Globus pallidus (tissue), 1 donor: ENCODE measurements around the gene ADAM12.
A peak's percentile ranks its signal among the peaks of the same experiment; 100 is the strongest.

Experiments used
- DNase-seq: peaks from one replicate; pipeline ENCODE4 v3.0.0-alpha.2; 2015; ENCODE audit warnings: low spot score

ADAM12 gene

DNA sequence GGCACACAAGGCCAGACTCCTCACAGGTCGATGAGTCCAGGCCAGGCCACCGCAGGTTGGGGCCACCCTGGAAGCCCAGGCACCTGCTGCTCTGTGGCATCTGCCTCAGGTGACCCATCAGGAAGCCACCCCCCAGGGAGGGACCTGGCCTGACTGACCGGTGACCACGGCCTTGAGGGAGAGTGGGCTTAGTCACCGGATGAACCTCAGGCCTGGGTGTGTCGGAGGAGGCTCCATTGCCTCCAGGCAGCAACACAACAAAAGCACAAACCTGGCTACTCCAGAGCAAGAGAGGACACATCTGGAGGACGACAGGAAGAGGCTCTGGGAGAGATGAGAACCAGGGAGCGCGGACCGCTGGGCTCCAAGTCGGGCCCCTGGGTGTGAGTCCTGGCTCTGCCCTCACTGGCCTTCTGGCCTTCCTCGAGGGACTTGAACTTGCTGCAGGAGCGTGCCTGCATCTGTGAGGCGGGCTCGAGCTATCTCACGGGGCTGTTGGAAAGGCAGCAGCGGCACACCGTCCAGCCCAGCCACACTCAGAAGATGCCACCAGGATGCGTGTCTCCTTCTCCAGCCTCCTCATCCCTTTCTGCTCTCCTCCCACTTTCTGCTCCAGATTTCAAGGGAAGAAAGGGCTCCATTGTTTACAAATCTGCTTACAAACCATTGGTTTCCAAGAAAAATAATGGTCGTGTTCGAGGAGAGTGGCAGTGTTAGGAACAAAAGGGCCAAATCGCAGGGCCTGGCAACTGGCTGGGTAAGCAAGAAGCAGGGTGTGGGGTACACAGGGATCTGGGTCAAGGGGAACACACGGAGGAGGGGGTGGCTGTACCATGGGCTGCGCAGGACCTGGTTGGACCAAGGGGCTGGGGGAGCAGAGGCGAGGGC is 152.9 kb downstream of the ADAM12 start:
- DNase-seq, result peak; percentile 69

DNA sequence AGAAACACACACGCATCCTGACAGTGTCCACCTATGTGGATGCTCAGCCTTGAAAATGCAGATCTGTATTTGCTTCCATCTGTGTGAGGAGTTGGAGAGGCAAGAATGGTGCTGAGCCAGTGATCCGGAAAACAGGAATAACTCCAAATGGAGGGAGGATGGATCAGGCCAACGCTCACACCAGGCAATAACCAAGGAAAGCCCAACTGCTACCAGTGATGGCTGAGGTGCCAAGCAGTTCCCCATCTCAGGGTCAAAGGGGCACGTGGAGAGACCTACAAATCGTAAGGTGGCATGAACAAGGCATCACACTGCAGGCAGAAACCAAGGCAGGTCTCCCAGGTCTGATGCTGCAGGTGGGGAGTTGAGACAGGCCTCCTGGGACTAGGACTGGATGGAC is 153.6 kb downstream of the ADAM12 start:
- no peak for DNase-seq

GRCh38 chr10:126233182-126234148 is 154.8 kb downstream of the ADAM12 start:
- no peak for DNase-seq

GRCh38 chr10:126230587-126230986 is 157.7 kb downstream of the ADAM12 start:
- DNase-seq, result no peak

- DNase-seq, result no peak
Observed at GRCh38 chr10:126229686-126230085, 158.6 kb downstream of the ADAM12 start.

DNA sequence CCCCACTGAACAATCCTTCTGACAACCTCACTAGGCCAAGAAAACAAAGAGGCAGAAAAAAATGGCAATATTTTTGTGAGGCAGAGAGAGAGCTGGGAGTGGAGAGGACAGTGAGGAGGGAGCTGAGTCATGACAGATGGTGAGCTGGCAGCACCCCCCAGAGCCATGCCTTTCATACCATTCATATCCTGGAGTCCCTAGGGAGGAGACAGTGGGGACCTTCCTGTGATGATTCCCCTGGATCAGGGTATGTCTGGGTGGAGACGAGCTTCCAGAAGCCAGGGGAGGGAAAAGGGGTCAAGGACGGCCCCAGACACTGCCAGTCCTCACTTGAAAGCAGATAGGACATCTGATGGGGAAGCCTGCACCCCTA is 160.5 kb downstream of the ADAM12 start:
- DNase-seq, result no peak

GRCh38 chr10:126226988-126227761 is 161.1 kb downstream of the ADAM12 start:
- no peak for DNase-seq

GRCh38 chr10:126226205-126226604 is 162.1 kb downstream of the ADAM12 start:
- no peak for DNase-seq

DNA sequence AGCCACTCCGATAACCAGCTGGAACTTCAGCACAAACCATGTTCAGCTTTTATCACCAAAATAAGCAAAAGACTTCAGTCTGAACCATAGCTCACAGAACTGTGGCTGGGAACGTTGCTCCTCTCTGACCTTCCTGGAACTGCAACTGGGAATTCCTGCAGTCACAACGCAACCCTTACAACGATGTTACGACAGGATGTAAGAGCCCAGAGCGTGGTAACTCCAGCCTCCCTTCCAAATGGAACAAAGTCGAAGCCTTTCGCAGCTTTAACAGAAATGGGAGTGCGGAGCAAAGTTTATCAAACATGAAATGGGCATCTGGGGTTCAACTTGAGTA is 162.6 kb downstream of the ADAM12 start:
- no peak for DNase-seq

DNA sequence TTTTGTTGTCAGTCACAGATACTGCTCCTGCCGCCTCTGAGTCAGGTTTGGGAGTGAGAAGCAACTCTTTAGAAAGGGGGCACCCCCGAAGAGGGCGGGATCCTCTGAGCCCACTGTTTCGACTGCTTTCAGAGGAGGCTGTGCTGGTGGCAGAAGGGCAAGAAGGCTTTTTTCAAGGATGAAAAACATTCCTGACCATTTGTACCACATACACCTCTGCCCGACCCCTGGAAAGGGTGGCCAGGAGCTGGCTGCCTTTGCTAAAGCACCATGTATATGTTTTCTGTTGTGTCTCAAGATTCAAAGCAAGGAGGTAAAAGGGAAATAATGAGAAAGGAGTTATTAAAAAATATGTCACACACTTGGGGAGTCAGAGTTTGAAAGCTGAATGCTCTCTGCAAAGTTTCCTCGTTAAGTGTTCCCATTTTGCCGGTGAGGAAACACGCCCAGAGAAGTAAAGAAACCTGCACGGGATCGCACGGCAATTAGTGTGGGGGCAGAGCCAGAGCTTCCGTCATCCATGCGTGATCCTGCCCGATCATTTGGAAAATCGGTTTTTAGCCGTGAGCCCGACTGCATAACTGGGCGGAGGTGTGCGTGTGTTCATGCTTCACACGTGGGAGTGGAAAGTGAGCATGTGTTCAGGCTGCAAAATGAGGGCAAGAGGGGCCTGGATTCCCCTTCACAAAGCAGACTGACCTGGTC is 163.2 kb downstream of the ADAM12 start:
- DNase-seq, result no peak

DNA sequence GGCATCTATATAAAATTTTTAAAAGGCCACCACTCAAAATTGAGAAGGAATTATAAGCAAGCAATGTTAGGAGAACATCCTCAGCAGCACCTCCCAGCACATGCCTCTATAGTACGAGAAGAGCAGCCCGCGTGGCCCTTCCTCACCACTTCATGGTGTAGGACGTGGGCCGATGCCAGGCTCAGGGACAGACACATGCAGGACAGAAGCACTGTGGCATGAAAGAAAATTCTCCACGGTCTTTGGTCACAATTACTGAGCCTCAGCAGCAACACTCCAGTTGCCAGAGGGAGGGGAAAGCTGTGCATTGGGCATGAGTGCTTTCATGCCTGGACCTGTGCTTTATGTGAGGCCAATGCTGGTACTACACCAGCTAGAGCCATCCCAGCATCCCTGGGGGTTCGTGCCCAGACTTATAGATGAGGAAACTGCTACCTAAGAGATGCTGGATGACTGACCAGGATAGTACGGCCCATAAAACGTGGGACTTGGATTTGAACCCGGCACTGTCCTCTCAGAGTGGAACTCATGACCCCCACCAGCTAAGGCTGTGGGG is 164.7 kb downstream of the ADAM12 start:
- no peak for DNase-seq

- no peak for DNase-seq
Observed at GRCh38 chr10:126222736-126223511, 165.4 kb downstream of the ADAM12 start.

DNA sequence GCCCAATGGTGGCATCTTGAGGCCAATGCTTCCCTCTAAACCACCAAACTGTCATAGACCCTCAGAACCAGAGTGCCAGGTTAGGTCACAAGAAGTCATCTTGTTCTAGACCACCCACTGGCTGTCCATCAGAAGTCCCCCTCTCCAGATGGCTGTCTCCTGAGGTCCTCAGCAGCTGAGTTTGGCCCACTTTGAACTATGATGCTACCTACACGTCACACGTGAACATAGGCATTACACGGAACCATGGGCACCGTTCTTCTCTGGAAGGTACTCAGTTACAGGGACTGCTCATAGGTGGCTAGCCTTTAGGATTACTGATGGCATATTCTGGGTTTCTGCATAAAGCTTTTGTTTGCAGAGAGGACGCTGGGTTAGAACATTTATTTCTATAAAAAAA is 166.4 kb downstream of the ADAM12 start:
- DNase-seq, result no peak

DNA sequence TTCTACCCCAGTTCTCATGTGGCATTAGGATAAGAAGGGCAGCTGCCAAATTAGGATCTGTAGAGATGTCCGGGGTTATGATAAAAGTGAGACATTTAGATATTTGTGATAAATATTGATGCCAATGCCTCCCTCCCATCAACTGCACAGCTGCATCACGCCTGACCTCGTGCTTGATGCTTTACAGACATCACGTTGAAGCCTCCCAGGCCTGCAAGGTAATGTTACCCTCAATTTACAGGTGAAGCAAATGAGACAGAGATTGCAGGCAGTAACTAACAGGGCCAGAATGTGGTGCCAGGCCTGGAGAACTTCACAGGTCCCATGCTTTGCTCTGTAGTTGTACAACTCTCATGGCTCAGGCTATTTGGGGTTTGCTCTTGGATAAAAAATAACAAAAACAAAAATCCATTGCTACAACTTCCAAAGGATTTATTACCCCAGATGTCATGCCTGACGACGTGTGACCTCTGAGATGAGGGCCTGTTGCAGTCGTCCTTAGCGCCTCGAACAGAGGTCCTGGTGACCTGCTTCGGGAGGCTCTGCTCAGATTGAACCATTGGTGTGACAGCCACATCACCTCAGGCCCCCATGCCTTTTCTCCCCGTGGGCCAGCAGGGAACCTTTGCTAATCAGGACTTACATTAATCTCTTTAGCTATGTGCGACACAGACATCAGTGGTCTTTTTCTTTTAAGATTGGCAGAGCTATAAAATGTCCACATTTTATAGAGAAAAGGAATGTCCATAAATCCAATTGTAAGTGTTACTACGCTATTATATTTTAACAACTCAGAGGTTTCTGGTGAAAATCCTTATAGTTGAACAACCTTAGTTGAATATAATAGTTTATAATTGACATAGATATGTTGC is 169.3 kb downstream of the ADAM12 start:
- DNase-seq, result no peak

- no peak for DNase-seq
Observed at GRCh38 chr10:126218174-126218573, 170.1 kb downstream of the ADAM12 start.

DNA sequence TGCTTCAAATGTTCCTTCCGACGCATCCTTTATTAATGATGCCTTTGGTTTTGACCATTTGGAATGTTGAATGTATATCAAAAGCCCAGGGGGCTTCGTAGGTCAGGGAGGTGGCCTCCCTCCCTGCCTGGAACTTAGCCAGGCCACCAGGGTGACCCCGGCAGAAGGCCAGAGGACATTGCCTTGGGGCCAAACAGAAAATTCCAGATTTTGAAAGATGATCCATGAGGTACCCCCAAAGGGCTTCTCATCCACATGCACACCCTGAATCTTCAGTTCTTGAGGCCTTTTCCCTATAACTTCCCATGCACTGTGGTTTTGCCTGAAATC is 171.7 kb downstream of the ADAM12 start:
- DNase-seq, result no peak

DNA sequence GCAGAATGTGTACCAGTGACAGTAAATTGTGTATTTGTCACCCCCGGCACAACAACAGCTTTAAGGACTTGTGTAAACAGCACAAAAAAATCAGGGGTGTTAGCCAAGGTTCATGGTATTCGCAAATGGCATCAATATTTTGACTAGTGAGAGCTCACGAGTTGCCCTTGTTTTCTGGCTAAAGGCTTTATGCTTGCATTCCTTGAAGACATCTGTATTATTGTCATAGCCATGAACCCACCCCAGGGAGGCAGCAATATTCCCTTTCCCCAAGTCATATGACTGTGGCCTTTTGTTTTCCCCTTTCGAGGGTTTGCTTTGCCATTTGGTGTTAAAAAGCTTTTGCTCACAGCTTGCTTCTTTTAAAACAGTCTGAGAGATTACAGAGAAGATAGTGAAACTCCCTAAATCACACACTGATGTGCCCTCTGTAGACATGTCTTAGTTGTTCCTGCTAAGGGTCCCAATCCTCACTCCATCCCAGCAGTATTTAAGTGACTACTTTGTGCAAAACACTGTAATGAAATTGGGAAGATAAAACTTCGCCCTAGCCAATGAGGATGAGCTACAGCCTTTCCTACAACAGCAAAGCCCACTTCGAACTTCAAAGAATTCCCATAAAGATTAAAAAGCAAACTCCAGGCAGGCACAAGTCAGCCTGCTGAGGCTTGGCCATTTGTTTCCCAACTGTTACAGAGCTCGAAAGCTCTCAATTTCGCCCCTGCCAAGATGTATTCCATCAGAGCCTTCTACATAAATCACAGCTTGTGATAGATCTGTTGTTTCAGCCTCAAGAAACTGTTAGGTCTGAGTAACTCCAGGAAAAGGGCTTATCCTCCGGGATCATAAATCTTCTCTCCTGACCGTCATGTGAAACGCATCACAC is 172.3 kb downstream of the ADAM12 start:
- DNase-seq, result no peak

GRCh38 chr10:126214679-126215078 is 173.6 kb downstream of the ADAM12 start:
- DNase-seq, result no peak

DNA sequence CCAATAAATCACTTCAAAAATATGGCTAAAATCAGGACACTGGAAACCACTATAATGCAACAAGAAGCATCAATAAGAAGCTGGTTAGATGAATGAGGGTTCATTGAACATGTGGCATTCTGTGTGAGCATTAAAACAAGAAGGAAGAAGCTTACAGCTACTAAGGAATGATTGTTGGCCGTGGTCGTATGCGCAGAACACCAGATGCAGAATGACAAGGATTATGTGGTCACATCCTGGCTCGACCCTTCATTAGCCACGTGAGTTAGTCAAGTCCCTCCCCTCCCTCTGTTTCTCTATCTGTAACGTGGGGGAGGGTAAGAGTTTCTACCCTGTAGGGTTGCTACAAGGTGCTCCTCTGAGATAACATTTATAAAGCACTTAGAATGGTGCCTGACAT is 174.3 kb downstream of the ADAM12 start:
- no peak for DNase-seq
